HepG2 (cell line): ENCODE results near the gene PTMA. TPM values are rescaled to one million over a fixed set of nuclear protein-coding genes. Genes with fewer than 3 reads are reported as not detected.
A peak's percentile ranks its signal among the peaks of the same experiment; 100 is the strongest.

ENCODE experiments used
- ATF7 ChIP-seq, 2 experiments: fragments of 450-650 bp in 1 of 2; sonication (generic) in 1 of 2; formaldehyde crosslinking in 1 of 2; IDR thresholded peaks; 2 replicates each; pipeline versions ENCODE4 v1.4.0 to v1.6.1; 2016 to 2020; ENCODE audit warnings: antibody characterized with exemption in 1 of 2, mild to moderate bottlenecking in 1 of 2, missing genetic modification reagents in 1 of 2
- BATF2 ChIP-seq: sonication (generic); formaldehyde crosslinking; IDR thresholded peaks from 2 replicates; pipeline ENCODE4 v1.8.0; 2022; ENCODE audit warnings: mild to moderate bottlenecking, missing genetic modification reagents, moderate library complexity
- FOSL2 ChIP-seq: sonication (generic); formaldehyde crosslinking; IDR thresholded peaks from 2 replicates; pipeline ENCODE4 v1.4.0; 2020; ENCODE audit warnings: missing genetic modification reagents
- HNRNPH1 ChIP-seq: fragments of 200-400 bp; formaldehyde crosslinking; optimal IDR thresholded peaks from 2 replicates; pipeline ENCODE3; 2017; ENCODE audit warnings: mild to moderate bottlenecking, low read depth, low read length
- MAF1 ChIP-seq: sonication (generic); formaldehyde crosslinking; IDR thresholded peaks from 2 replicates; pipeline ENCODE4 v1.5.0; 2020; ENCODE audit warnings: missing genetic modification reagents, borderline replicate concordance
- MXD4 ChIP-seq: IDR thresholded peaks from 2 replicates; pipeline ENCODE4 v1.6.1; 2016; ENCODE audit warnings: mild to moderate bottlenecking, missing biosample characterization, missing genetic modification reagents
- NKX3-1 ChIP-seq: sonication (generic); formaldehyde crosslinking; IDR thresholded peaks from 2 replicates; pipeline ENCODE4 v1.5.0; 2020; ENCODE audit warnings: missing genetic modification reagents
- NR2F6 ChIP-seq, 2 experiments: IDR thresholded peaks; 2 replicates each; pipeline ENCODE4 v1.6.1; 2016; ENCODE audit warnings: antibody characterized with exemption in 1 of 2, mild to moderate bottlenecking in 1 of 2
- RAD21 ChIP-seq: fragments of 450-650 bp; formaldehyde crosslinking; IDR thresholded peaks from 2 replicates; pipeline ENCODE4 v1.5.0; 2020; ENCODE audit warnings: mild to moderate bottlenecking
- SOX6 ChIP-seq, 2 experiments: fragments of 450-650 bp in 1 of 2; sonication (generic) in 1 of 2; formaldehyde crosslinking in 1 of 2; IDR thresholded peaks; 2 replicates each; pipeline versions ENCODE4 v1.4.0 to v1.6.1; 2017 to 2020; ENCODE audit warnings: antibody characterized with exemption in 1 of 2, mild to moderate bottlenecking in 1 of 2, missing genetic modification reagents in 1 of 2
- SRY ChIP-seq: sonication (generic); formaldehyde crosslinking; IDR thresholded peaks from 2 replicates; pipeline ENCODE4 v1.8.0; 2022; ENCODE audit warnings: mild to moderate bottlenecking, missing genetic modification reagents
- TCF12 ChIP-seq, 2 experiments: fragments of 450-650 bp in 1 of 2; sonication (generic) in 1 of 2; formaldehyde crosslinking in 1 of 2; IDR thresholded peaks; 2 replicates each; pipeline versions ENCODE4 v1.6.1 to v1.8.0; 2017 to 2022; ENCODE audit warnings: antibody characterized with exemption in 1 of 2, mild to moderate bottlenecking in 1 of 2, missing genetic modification reagents in 1 of 2, moderate library complexity in 1 of 2
- THAP9 ChIP-seq: sonication (generic); formaldehyde crosslinking; IDR thresholded peaks from 2 replicates; pipeline ENCODE4; 2020; ENCODE audit warnings: missing genetic modification reagents, mild to moderate bottlenecking, borderline replicate concordance
- U2AF1 ChIP-seq: fragments of 200-400 bp; formaldehyde crosslinking; optimal IDR thresholded peaks from 2 replicates; pipeline ENCODE3; 2017; ENCODE audit warnings: mild to moderate bottlenecking, low read depth, low read length
- ZBTB42 ChIP-seq: sonication (generic); formaldehyde crosslinking; IDR thresholded peaks from 2 replicates; pipeline ENCODE4 v1.5.0; 2020; ENCODE audit warnings: mild to moderate bottlenecking, missing genetic modification reagents
- ZFX ChIP-seq: sonication (generic); formaldehyde crosslinking; IDR thresholded peaks from 2 replicates; pipeline ENCODE4 v1.4.0; 2020; ENCODE audit warnings: mild to moderate bottlenecking, low read depth, missing genetic modification reagents, moderate library complexity
- ZMYM2 ChIP-seq: sonication (generic); formaldehyde crosslinking; IDR thresholded peaks from 2 replicates; pipeline ENCODE4 v1.8.0; 2022; ENCODE audit warnings: mild to moderate bottlenecking, missing genetic modification reagents
- ZNF280B ChIP-seq: sonication (generic); formaldehyde crosslinking; IDR thresholded peaks from 2 replicates; pipeline ENCODE4 v1.5.0; 2020; ENCODE audit warnings: missing genetic modification reagents, mild to moderate bottlenecking, borderline replicate concordance
- ZNF317 ChIP-seq: sonication (generic); formaldehyde crosslinking; IDR thresholded peaks from 2 replicates; pipeline ENCODE4 v1.5.0; 2020; ENCODE audit warnings: mild to moderate bottlenecking, missing genetic modification reagents
- ZNF564 ChIP-seq: sonication (generic); formaldehyde crosslinking; IDR thresholded peaks from 2 replicates; pipeline ENCODE4 v1.8.1; 2023; ENCODE audit warnings: mild to moderate bottlenecking, missing genetic modification reagents
- ZNF737 ChIP-seq: sonication (generic); formaldehyde crosslinking; IDR thresholded peaks from 2 replicates; pipeline ENCODE4 v1.5.0; 2020; ENCODE audit warnings: missing genetic modification reagents, mild to moderate bottlenecking, borderline replicate concordance
- ZNF746 ChIP-seq: sonication (generic); formaldehyde crosslinking; IDR thresholded peaks from 2 replicates; pipeline ENCODE4 v1.8.0; 2022; ENCODE audit warnings: mild to moderate bottlenecking, missing genetic modification reagents
- ZNF772 ChIP-seq: sonication (generic); formaldehyde crosslinking; IDR thresholded peaks from 2 replicates; pipeline ENCODE4 v1.5.0; 2020; ENCODE audit warnings: mild to moderate bottlenecking, missing genetic modification reagents
- ZSCAN20 ChIP-seq: sonication (generic); formaldehyde crosslinking; IDR thresholded peaks from 2 replicates; pipeline ENCODE4 v1.4.0; 2020; ENCODE audit warnings: missing genetic modification reagents, mild to moderate bottlenecking, borderline replicate concordance
- polyA plus RNA-seq, 8 experiments: library from polyadenylated mRNA; depleted of rRNA in 3 of 8; stranded (reverse) in 7 of 8; unstranded in 1 of 8; fragments of >200 nt; fragmentation: Illumina TruSeq in 4 of 8; extraction: Trizol in 4 of 8; gene quantifications; 2 replicates each; pipeline versions ENCODE4 v1.2.1 to v1.2.3, GENCODE V29; 2011 to 2016; ENCODE audit warnings: low read depth in 4 of 8, missing spikeins in 1 of 8, mixed read lengths in 1 of 8; ENCODE audit not compliant: insufficient read depth in 1 of 8
- total RNA-seq, 5 experiments: library from RNA; depleted of rRNA; stranded (reverse); fragments of >200 nt; fragmentation: Illumina TruSeq; extraction: Trizol; gene quantifications; 2 replicates each; pipeline ENCODE4 v1.2.3, GENCODE V29; 2016; ENCODE audit warnings: low read depth in 1 of 5

PTMA gene
- total and polyA plus RNA-seq, 2 of the 13 experiments (the other 11 are each of a cell fraction or from before 2014, with no cell fraction given), result 190 to 1,086 TPM

DNA sequence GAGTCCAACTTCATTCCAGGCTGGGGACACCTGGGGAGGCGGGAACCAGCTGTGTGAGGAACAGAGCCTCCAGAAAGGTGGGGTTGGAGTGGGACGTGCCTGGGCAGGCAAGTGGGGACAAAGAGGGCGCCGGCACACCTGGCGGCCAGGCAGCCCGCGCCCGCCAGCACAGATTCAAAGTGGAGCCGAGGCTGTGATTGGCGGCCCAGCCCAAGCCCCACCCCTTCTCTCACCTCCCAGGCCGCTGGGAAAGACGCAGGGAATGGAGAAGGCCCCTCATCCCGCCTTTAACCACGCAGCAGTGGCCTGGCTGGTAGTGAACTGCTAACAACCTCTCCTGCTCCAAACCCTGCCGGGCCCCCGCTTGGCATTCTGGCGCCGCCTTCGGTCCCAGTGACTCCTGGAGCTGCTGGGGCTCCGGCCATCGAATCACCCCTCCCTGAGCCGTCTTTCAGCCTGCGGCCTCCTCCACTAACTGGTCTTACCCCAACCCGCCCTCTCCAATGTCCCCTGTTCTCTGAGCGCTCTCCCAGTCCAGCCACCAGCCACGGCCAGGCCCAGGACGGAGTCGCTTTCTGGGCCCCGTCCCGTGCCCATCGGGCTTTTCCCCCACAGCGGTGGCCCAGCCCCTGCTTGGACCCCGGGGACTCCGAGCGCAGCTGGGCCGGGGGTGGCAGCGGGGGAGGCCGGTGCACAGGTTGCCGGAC is 27.9 kb upstream of the PTMA start (continued):
- TF ChIP-seq ZNF746 (CRISPR knock-in tag), result no peak
- TF ChIP-seq HNRNPH1, result no peak
- TF ChIP-seq TCF12 (IDR thresholded peaks at IDR 0.05), result no peak
- TF ChIP-seq TCF12 (CRISPR knock-in tag; IDR thresholded peaks at IDR 0.05), result peak; percentile 85; the same call in 1 of the 2 replicates
- TF ChIP-seq ZNF280B (CRISPR knock-in tag), result peak; percentile 77; the same call in 1 of the 2 replicates
- TF ChIP-seq ZMYM2, result peak; percentile 84
- TF ChIP-seq NR2F6 (IDR thresholded peaks at IDR 0.05), result 0 out of 2 replicates have a peak, but pooled peaks have one; percentile 5
- no peak; the same call in 1 of the 2 replicates for TF ChIP-seq NR2F6 (CRISPR knock-in tag; IDR thresholded peaks at IDR 0.05)
- TF ChIP-seq ATF7 (IDR thresholded peaks at IDR 0.05), result no peak
- TF ChIP-seq ATF7 (CRISPR knock-in tag; IDR thresholded peaks at IDR 0.05), result no peak
- TF ChIP-seq MAF1 (CRISPR knock-in tag), result 0 out of 2 replicates have a peak, but pooled peaks have one; percentile 0
- TF ChIP-seq THAP9 (CRISPR knock-in tag), result 0 out of 2 replicates have a peak, but pooled peaks have one; percentile 10
- TF ChIP-seq FOSL2 (CRISPR knock-in tag), result peak; percentile 39; the same call in 1 of the 2 replicates
- TF ChIP-seq ZFX (CRISPR knock-in tag), result peak; percentile 66; the same call in 1 of the 2 replicates
- TF ChIP-seq U2AF1, result peak; percentile 85
- TF ChIP-seq RAD21, result 0 out of 2 replicates have a peak, but pooled peaks have one; percentile 13
- peak; percentile 31; the same call in 1 of the 2 replicates for TF ChIP-seq MXD4
- TF ChIP-seq ZNF317 (CRISPR knock-in tag), result peak; percentile 72; the same call in 1 of the 2 replicates
- TF ChIP-seq ZNF564 (CRISPR knock-in tag), result peak; percentile 75; the same call in 1 of the 2 replicates
- TF ChIP-seq SOX6 (IDR thresholded peaks at IDR 0.05), result no peak
- peak; percentile 31; the same call in 1 of the 2 replicates for TF ChIP-seq SOX6 (CRISPR knock-in tag; IDR thresholded peaks at IDR 0.05)
- TF ChIP-seq SRY (CRISPR knock-in tag), result no peak; the same call in 1 of the 2 replicates
- peak; percentile 77; the same call in 1 of the 2 replicates for TF ChIP-seq BATF2 (CRISPR knock-in tag)
- TF ChIP-seq ZNF737, result 0 out of 2 replicates have a peak, but pooled peaks have one; percentile 18
- TF ChIP-seq NKX3-1 (CRISPR knock-in tag), result no peak; the same call in 1 of the 2 replicates
- peak; percentile 46 for TF ChIP-seq ZNF772 (CRISPR knock-in tag)
- TF ChIP-seq ZSCAN20, result 0 out of 2 replicates have a peak, but pooled peaks have one; percentile 14
- TF ChIP-seq ZBTB42, result no peak
